HCT116 (cell line): ENCODE results near the gene KDM3B. TPM values are rescaled to one million over a fixed set of nuclear protein-coding genes. Genes with fewer than 3 reads are reported as not detected.

Source experiments
- ATAC-seq: fragments of 200-7000 bp; cut with Tn5 transposase; 2 replicates; pipeline ENCODE4 v1.9.1; 2020; ENCODE audit warnings: mild to moderate bottlenecking, moderate library complexity
- BruUV-seq: library from RNA; stranded (reverse); fragments of 400-500 nt; replicated peaks from 2 replicates; lab custom pipeline; 2021; lab: Mats Ljungman, UMichigan
- CTCF ChIA-PET: fragments of 300-600 bp; sonication (Branson Sonifier 250); formaldehyde crosslinking; loops from one replicate; lab custom pipeline; 2021; ENCODE audit warnings: antibody characterized with exemption; lab: Charles Lee
- POLR2A ChIA-PET: fragments of 300-600, 350-600 bp; sonication (Branson Sonifier 250); formaldehyde crosslinking; loops from one replicate; lab custom pipeline; 2021; ENCODE audit warnings: antibody characterized with exemption; lab: Charles Lee
- RAD21 ChIA-PET, 2 experiments: fragments of 300-600 bp; sonication (Branson Sonifier 250); formaldehyde crosslinking; loops; one replicate each; lab custom pipeline; 2023; ENCODE audit warnings: low total read pairs in 2 of 2; ENCODE audit not compliant: uncharacterized antibody in 2 of 2, unreplicated experiment in 2 of 2, low non-redundant PET in 1 of 2; lab: Charles Lee
- DNase-seq: peaks from one replicate; pipeline ENCODE4 v3.0.0-alpha.2; 2010; ENCODE audit warnings: low read depth, low spot score
- H2AFZ ChIP-seq: fragments of 200-600 bp; shearing (Covaris generic), sonication (generic); 2 replicates; pipeline ENCODE4 v1.6.1; 2017; ENCODE audit warnings: low read depth, mixed run types, mixed read lengths, antibody characterized with exemption, low read length; ENCODE audit not compliant: poor library complexity, severe bottlenecking
- H3K27ac ChIP-seq: 2 replicates; pipeline ENCODE4 v1.5.1; 2012; ENCODE audit warnings: low read depth, low read length
- H3K27me3 ChIP-seq: fragments of 200-600 bp; sonication (generic); 2 replicates; pipeline ENCODE4 v1.6.1; 2016; ENCODE audit warnings: mixed run types, low read length, mixed read lengths; ENCODE audit not compliant: insufficient read depth
- H3K36me3 ChIP-seq, 2 experiments: fragments of 200-500 bp in 1 of 2; fragments of 200-600 bp in 1 of 2; sonication (Bioruptor generic) in 1 of 2; sonication (generic) in 1 of 2; 2 replicates each; pipeline versions ENCODE4 v1.5.1 to v1.6.1; 2014 to 2016; ENCODE audit warnings: low read length in 2 of 2, inconsistent platforms in 1 of 2, mixed read lengths in 1 of 2, mixed run types in 1 of 2; ENCODE audit not compliant: insufficient read depth in 2 of 2, control insufficient read depth in 1 of 2
- H3K4me1 ChIP-seq, 2 experiments: fragments of 200-600 bp in 1 of 2; sonication (generic) in 1 of 2; 2 replicates each; pipeline versions ENCODE4 v1.5.1 to v1.6.1; 2012 to 2017; ENCODE audit warnings: low read length in 2 of 2, inconsistent platforms in 1 of 2, mild to moderate bottlenecking in 1 of 2, mixed read lengths in 1 of 2, mixed run types in 1 of 2, moderate library complexity in 1 of 2; ENCODE audit not compliant: insufficient read depth in 2 of 2, control insufficient read depth in 1 of 2
- H3K4me2 ChIP-seq: fragments of 200-600 bp; sonication (generic); 2 replicates; pipeline ENCODE4 v1.6.1; 2017; ENCODE audit warnings: mixed run types, low read length, mixed read lengths
- H3K4me3 ChIP-seq, 2 experiments: fragments of 200-600 bp in 1 of 2; sonication (generic) in 1 of 2; replicated peaks in 1 of 2; 2 replicates each; pipeline ENCODE4 v1.5.1; 2011 to 2016; ENCODE audit warnings: low read length in 2 of 2, control low read depth in 1 of 2, low read depth in 1 of 2, mild to moderate bottlenecking in 1 of 2, mixed read lengths in 1 of 2, mixed run types in 1 of 2
- H3K79me2 ChIP-seq: fragments of 200-600 bp; sonication (generic); 2 replicates; pipeline ENCODE4 v1.6.1; 2017; ENCODE audit warnings: mild to moderate bottlenecking, mixed run types, low read length, moderate library complexity, mixed read lengths; ENCODE audit not compliant: insufficient read depth
- H3K9ac ChIP-seq: fragments of 200-600 bp; sonication (generic); 2 replicates; pipeline ENCODE4 v1.6.1; 2016; ENCODE audit warnings: low read length, mixed read lengths
- H3K9me2 ChIP-seq: fragments of 200-600 bp; sonication (generic), shearing (Covaris generic); 2 replicates; pipeline ENCODE4 v1.6.1; 2017; ENCODE audit warnings: mixed run types, mild to moderate bottlenecking, moderate library complexity; ENCODE audit not compliant: insufficient read depth
- H3K9me3 ChIP-seq, 2 experiments: fragments of 200-500 bp in 1 of 2; fragments of 200-600 bp in 1 of 2; sonication (Bioruptor generic) in 1 of 2; sonication (generic) in 1 of 2; 2 replicates each; pipeline ENCODE4 v1.6.1; 2014 to 2017; ENCODE audit warnings: low read length in 2 of 2, mixed read lengths in 2 of 2, inconsistent platforms in 1 of 2, low read depth in 1 of 2, mild to moderate bottlenecking in 1 of 2, mixed run types in 1 of 2, moderate library complexity in 1 of 2; ENCODE audit not compliant: control insufficient read depth in 1 of 2, insufficient read depth in 1 of 2
- H4K20me1 ChIP-seq: fragments of 200-600 bp; sonication (generic), shearing (Covaris generic); 2 replicates; pipeline ENCODE4 v1.6.1; 2017; ENCODE audit warnings: mixed run types, mild to moderate bottlenecking, moderate library complexity; ENCODE audit not compliant: insufficient read depth
- CBX3 ChIP-seq: IDR thresholded peaks from 2 replicates; pipeline ENCODE4 v1.6.1; 2012; ENCODE audit warnings: low read depth
- CEBPB ChIP-seq: IDR thresholded peaks from 2 replicates; pipeline ENCODE4 v1.6.1; 2012; ENCODE audit warnings: low read depth
- CTCF ChIP-seq, 3 experiments: fragments of 200-600 bp in 1 of 3; sonication (generic) in 1 of 3; IDR thresholded peaks in 2 of 3; conservative IDR thresholded peaks in 1 of 3; 2 replicates each; pipeline ENCODE4 v1.5.1; 2012 to 2017; ENCODE audit warnings: low read depth in 2 of 3, low read length in 2 of 3, antibody characterized with exemption in 1 of 3, borderline replicate concordance in 1 of 3, control low read depth in 1 of 3, mild to moderate bottlenecking in 1 of 3, mixed read lengths in 1 of 3, mixed run types in 1 of 3, moderate library complexity in 1 of 3; ENCODE audit not compliant: insufficient read depth in 1 of 3
- EGR1 ChIP-seq: IDR thresholded peaks from 2 replicates; pipeline ENCODE4 v1.6.1; 2012; ENCODE audit warnings: low read depth
- JUND ChIP-seq: IDR thresholded peaks from 2 replicates; pipeline ENCODE4 v1.6.1; 2012
- MAX ChIP-seq: IDR thresholded peaks from 2 replicates; pipeline ENCODE4 v1.6.1; 2012
- POLR2AphosphoS5 ChIP-seq: IDR thresholded peaks from 2 replicates; pipeline ENCODE4 v1.6.1; 2011; ENCODE audit warnings: mild to moderate bottlenecking, low read depth, low read length, moderate library complexity
- RAD21 ChIP-seq: IDR thresholded peaks from 2 replicates; pipeline ENCODE4 v1.6.1; 2012; ENCODE audit warnings: low read depth, mild to moderate bottlenecking
- SP1 ChIP-seq: IDR thresholded peaks from 2 replicates; pipeline ENCODE4 v1.6.1; 2012; ENCODE audit warnings: low read depth
- SRF ChIP-seq: IDR thresholded peaks from 2 replicates; pipeline ENCODE4 v1.6.1; 2012; ENCODE audit warnings: low read depth
- TCF7L2 ChIP-seq: IDR thresholded peaks from 2 replicates; pipeline ENCODE4 v1.7.0; 2011; ENCODE audit warnings: borderline replicate concordance, inconsistent platforms; ENCODE audit not compliant: insufficient read depth, insufficient read length; ENCODE audit errors: extremely low read depth
- YY1 ChIP-seq: IDR thresholded peaks from 2 replicates; pipeline ENCODE4 v1.6.1; 2011; ENCODE audit warnings: low read length, low read depth, moderate library complexity, mild to moderate bottlenecking; ENCODE audit not compliant: insufficient replicate concordance; ENCODE audit errors: extremely low read depth
- ZFX ChIP-seq: fragments of 450-650 bp; IDR thresholded peaks from 2 replicates; pipeline ENCODE4 v1.6.1; 2017
- ZNF274 ChIP-seq: fragments of 200-500 bp; sonication (Bioruptor generic); IDR thresholded peaks from 2 replicates; pipeline ENCODE4 v1.6.1; 2014; ENCODE audit warnings: mild to moderate bottlenecking, low read depth, low read length, inconsistent platforms
- intact Hi-C: fragments of 100-400 bp; cut with micrococcal nuclease; formaldehyde crosslinking; loops from 2 replicates; pipeline ENCODE4 v1.10.0; 2022
- total RNA-seq: library from RNA; stranded (reverse); gene quantifications from one replicate; pipeline ENCODE4 v1.2.1, GENCODE V29; 2021; ENCODE audit not compliant: unreplicated experiment
- TF ChIP-seq, protein P1 (sequence below): IDR thresholded peaks from 2 replicates; pipeline ENCODE4 v1.6.1; 2012; ENCODE audit warnings: low read depth

KDM3B gene
- total RNA-seq, 1 experiment from 2014 or later: 65.1 TPM

- TF ChIP-seq CBX3: no peak
- TF ChIP-seq TCF7L2: no peak
- TF ChIP-seq ZNF274: no peak
- TF ChIP-seq SP1: no peak
- no peak for TF ChIP-seq ZFX
- TF ChIP-seq POLR2AphosphoS5: no peak
- TF ChIP-seq MAX: no peak
- no peak for TF ChIP-seq EGR1
- no peak for TF ChIP-seq SRF
- TF ChIP-seq, protein P1, sequence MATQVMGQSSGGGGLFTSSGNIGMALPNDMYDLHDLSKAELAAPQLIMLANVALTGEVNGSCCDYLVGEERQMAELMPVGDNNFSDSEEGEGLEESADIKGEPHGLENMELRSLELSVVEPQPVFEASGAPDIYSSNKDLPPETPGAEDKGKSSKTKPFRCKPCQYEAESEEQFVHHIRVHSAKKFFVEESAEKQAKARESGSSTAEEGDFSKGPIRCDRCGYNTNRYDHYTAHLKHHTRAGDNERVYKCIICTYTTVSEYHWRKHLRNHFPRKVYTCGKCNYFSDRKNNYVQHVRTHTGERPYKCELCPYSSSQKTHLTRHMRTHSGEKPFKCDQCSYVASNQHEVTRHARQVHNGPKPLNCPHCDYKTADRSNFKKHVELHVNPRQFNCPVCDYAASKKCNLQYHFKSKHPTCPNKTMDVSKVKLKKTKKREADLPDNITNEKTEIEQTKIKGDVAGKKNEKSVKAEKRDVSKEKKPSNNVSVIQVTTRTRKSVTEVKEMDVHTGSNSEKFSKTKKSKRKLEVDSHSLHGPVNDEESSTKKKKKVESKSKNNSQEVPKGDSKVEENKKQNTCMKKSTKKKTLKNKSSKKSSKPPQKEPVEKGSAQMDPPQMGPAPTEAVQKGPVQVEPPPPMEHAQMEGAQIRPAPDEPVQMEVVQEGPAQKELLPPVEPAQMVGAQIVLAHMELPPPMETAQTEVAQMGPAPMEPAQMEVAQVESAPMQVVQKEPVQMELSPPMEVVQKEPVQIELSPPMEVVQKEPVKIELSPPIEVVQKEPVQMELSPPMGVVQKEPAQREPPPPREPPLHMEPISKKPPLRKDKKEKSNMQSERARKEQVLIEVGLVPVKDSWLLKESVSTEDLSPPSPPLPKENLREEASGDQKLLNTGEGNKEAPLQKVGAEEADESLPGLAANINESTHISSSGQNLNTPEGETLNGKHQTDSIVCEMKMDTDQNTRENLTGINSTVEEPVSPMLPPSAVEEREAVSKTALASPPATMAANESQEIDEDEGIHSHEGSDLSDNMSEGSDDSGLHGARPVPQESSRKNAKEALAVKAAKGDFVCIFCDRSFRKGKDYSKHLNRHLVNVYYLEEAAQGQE: no peak
- TF ChIP-seq JUND: no peak
- no peak for TF ChIP-seq CTCF (IDR thresholded peaks at IDR 0.05 in 2 of 3, conservative IDR thresholded peaks at IDR 0.05 in 1 of 3; ENCODE audit: borderline replicate concordance in 1 of 3, insufficient read depth in 1 of 3, low read depth in 2 of 3, low read length in 2 of 3)
- no peak for TF ChIP-seq YY1
- TF ChIP-seq CEBPB: no peak
- no peak for TF ChIP-seq RAD21
- TF ChIP-seq, all 23 proteins: peak for 0
Measured at GRCh38 chr5:138450971-138451370, 98.5 kb downstream of the KDM3B start.

More at GRCh38 chr5:138450971-138451370, 98.5 kb downstream of the KDM3B start:
- Histone ChIP-seq H3K4me3 (no peak overlapping the region), H3K36me3 (no peaks in the 10 kb centered on the region), H3K4me2 (no peak overlapping the region), H3K27ac (no peak overlapping the region), H3K9ac (no peak overlapping the region), H3K79me2 (no peaks in the 10 kb centered on the region), H2AFZ (no peak overlapping the region), H3K9me3 (no peaks in the 10 kb centered on the region), H3K9me2 (no peaks in the 10 kb centered on the region), H3K27me3 (no peaks in the 10 kb centered on the region), H3K4me1 (peaks cover 10 to 17% of the 10 kb centered on the region in 2 experiments), H4K20me1 (no peaks in the 10 kb centered on the region)
- ChIA-PET POLR2A (interaction anchor here (0.7 to 1.3 kb wide), 2 partner anchors 53 to 77 kb away, joined by 3 to 4 read pairs; no protein-coding TSS in a partner anchor), RAD21 (interaction anchor here in 1 of 2 experiments (1.1 kb wide), 1 partner anchor 53 kb away, joined by 7 read pairs; no protein-coding TSS in a partner anchor), CTCF (interaction anchor here (1.3 to 4.4 kb wide), 4 partner anchors 10 to 52 kb away, joined by 3 to 51 read pairs (median 10); partner anchors contain the start of gene EGR1)
- ATAC-seq (no peak), DNase-seq (no peak)
- intact Hi-C loops: loop anchor here (1.0 to 10.0 kb wide), 4 partner anchors 52 to 824 kb away; no protein-coding TSS in a partner anchor
- no TSS peak for BruUV-seq
